Measurements from ENCODE around the gene LNP1. TPM values are rescaled to one million over a fixed set of nuclear protein-coding genes. Genes with fewer than 3 reads are reported as not detected.

LNP1 gene
- total and polyA plus RNA-seq, 2 donors (not counting 3 experiments of a cell fraction or from before 2014, with no cell fraction given) = 0.80 TPM

- DNase-seq (ENCODE audit: low read depth, low spot score) (no peak), FAIRE-seq (no peak)
- H3K9me1 ChIP-seq (replicated peaks; ENCODE audit: control insufficient read depth, extremely low read depth, insufficient read depth, low read length) = no peaks in the 10 kb centered on the region
- no peak for TF ChIP-seq CTCF (IDR thresholded peaks at IDR 0.05; ENCODE audit: extremely low read depth in 1 of 2, insufficient read depth in 1 of 2, low read depth in 1 of 2, low read length in 2 of 2)
- no peak for TF ChIP-seq JUN (IDR thresholded peaks at IDR 0.05; ENCODE audit: borderline replicate concordance, insufficient read depth, insufficient read length, low read depth)
- TF ChIP-seq, protein P1, sequence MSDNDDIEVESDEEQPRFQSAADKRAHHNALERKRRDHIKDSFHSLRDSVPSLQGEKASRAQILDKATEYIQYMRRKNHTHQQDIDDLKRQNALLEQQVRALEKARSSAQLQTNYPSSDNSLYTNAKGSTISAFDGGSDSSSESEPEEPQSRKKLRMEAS (IDR thresholded peaks at IDR 0.05; ENCODE audit: insufficient read depth, insufficient read length) = no peak
- TF ChIP-seq POLR2A (IDR thresholded peaks at IDR 0.05; ENCODE audit: low read depth, low read length) = no peak
- TF ChIP-seq POLR2AphosphoS5 (IDR thresholded peaks at IDR 0.05; ENCODE audit: insufficient read depth, low read depth, low read length) = no peak
- no peak for TF ChIP-seq MYC (IDR thresholded peaks at IDR 0.05; ENCODE audit: low read depth, low read length)
- no peak for TF ChIP-seq EZH2 (IDR thresholded peaks at IDR 0.05; ENCODE audit: borderline replicate concordance, low read depth, low read length, severe bottlenecking)
- no TSS peak for BruUV-seq (replicated peaks)
- POLR2A ChIA-PET = no interaction called here
- no peaks in the 10 kb centered on the region for H3K4me1 ChIP-seq (ENCODE audit: control insufficient read depth, extremely low read depth, insufficient read depth, low read length)
- H3K4me2 ChIP-seq (ENCODE audit: insufficient read depth, low read length) = no peak overlapping the region
- dilution Hi-C loops (cut with MboI; ENCODE audit: extremely low pct_ligation_motif_present, low sequenced_read_pairs) (no loop called here), intact Hi-C loops (cut with micrococcal nuclease) (no loop called here)
- H3K36me3 ChIP-seq (ENCODE audit: control insufficient read depth in 2 of 2, extremely low read depth in 1 of 2, insufficient read depth in 2 of 2, low read length in 2 of 2) = no peaks in the 10 kb centered on the region
- peaks cover 0 to 3% of the 10 kb centered on the region in 2 experiments for H3K27me3 ChIP-seq (ENCODE audit: control insufficient read depth in 2 of 2, insufficient read depth in 2 of 2, low read length in 2 of 2)
- H2AFZ ChIP-seq (ENCODE audit: low read depth, low read length) = no peak overlapping the region
- no peaks in the 10 kb centered on the region for H4K20me1 ChIP-seq (replicated peaks; ENCODE audit: control insufficient read depth, extremely low read depth, insufficient read depth, low read length)
- H3K9ac ChIP-seq (replicated peaks; ENCODE audit: extremely low read depth, insufficient read depth, low read length) = no peak overlapping the region
- no peak overlapping the region for H3K27ac ChIP-seq (ENCODE audit: insufficient read depth, low read depth, low read length)
- CTCF ChIA-PET = interaction anchor here (0.8 to 1.6 kb wide), 3 partner anchors 8 to 11 kb away, joined by 3 to 9 read pairs (median 3); no protein-coding TSS in a partner anchor
- no peaks in the 10 kb centered on the region for H3K79me2 ChIP-seq (ENCODE audit: control insufficient read depth, insufficient read depth, low read length)
- no peaks in the 10 kb centered on the region for H3K9me3 ChIP-seq (replicated peaks; ENCODE audit: control insufficient read depth, insufficient read depth, low read length)
- H3K4me3 ChIP-seq (replicated peaks in 1 of 3; ENCODE audit: insufficient read depth in 1 of 3, low read depth in 1 of 3, low read length in 3 of 3) = no peak overlapping the region
Observed at GRCh38 chr3:100470951-100471350, 69.6 kb downstream of the LNP1 start.

Measured in endothelial cell of umbilical vein (primary cell).